Ishikawa (cell line): ENCODE measurements around the gene RAI2.

ENCODE experiments used
- CEBPB ChIP-seq: IDR thresholded peaks from 2 replicates; pipeline ENCODE4 v1.6.1; 2012
- EP300 ChIP-seq: IDR thresholded peaks from 2 replicates; pipeline ENCODE4 v1.6.1; 2012; ENCODE audit warnings: borderline replicate concordance
- FOXM1 ChIP-seq: IDR thresholded peaks from 2 replicates; pipeline ENCODE4 v1.6.1; 2012; ENCODE audit warnings: low read depth, borderline replicate concordance
- NFIC ChIP-seq: IDR thresholded peaks from 2 replicates; pipeline ENCODE4 v1.6.1; 2012
- RAD21 ChIP-seq: IDR thresholded peaks from 2 replicates; pipeline ENCODE4 v1.6.1; 2012; ENCODE audit warnings: low read depth
- TAF1 ChIP-seq: IDR thresholded peaks from 2 replicates; pipeline ENCODE4 v1.6.1; 2012; ENCODE audit warnings: low read depth, mild to moderate bottlenecking
- TCF12 ChIP-seq: IDR thresholded peaks from 2 replicates; pipeline ENCODE4 v1.6.1; 2012; ENCODE audit warnings: low read depth
- YY1 ChIP-seq: IDR thresholded peaks from 2 replicates; pipeline ENCODE4 v1.6.1; 2012; ENCODE audit warnings: low read depth
- TF ChIP-seq, protein P1 (sequence below): IDR thresholded peaks from 2 replicates; pipeline ENCODE4 v1.6.1; 2012; ENCODE audit warnings: low read depth, mild to moderate bottlenecking
- TF ChIP-seq, protein P2 (sequence below): IDR thresholded peaks from 2 replicates; pipeline ENCODE4 v1.6.1; 2012
- TF ChIP-seq, protein P3 (sequence below): IDR thresholded peaks from 2 replicates; pipeline ENCODE4 v1.6.1; 2012

DNA sequence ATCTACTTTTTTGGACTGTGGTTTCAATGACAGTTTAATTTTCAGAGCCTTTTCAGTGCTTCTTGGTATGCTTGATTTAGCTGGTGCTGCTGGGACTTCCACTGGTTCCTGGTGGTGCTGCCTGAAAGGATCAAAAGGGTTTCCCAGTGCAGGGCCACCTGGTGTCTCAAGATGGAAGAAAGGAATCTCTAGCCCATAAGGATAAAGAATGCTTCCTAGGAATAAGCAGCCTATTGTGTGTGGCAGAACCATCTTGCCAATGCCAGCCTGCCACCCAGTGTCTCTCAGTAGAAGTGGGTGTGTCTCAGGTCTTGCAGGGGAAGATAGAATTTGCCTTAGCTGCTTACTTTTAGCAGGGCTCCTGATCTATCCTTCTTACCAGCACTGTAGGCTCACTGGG, 15.0 kb upstream of the RAI2 start:
- TF ChIP-seq TAF1, result no peak
- TF ChIP-seq, protein P1, sequence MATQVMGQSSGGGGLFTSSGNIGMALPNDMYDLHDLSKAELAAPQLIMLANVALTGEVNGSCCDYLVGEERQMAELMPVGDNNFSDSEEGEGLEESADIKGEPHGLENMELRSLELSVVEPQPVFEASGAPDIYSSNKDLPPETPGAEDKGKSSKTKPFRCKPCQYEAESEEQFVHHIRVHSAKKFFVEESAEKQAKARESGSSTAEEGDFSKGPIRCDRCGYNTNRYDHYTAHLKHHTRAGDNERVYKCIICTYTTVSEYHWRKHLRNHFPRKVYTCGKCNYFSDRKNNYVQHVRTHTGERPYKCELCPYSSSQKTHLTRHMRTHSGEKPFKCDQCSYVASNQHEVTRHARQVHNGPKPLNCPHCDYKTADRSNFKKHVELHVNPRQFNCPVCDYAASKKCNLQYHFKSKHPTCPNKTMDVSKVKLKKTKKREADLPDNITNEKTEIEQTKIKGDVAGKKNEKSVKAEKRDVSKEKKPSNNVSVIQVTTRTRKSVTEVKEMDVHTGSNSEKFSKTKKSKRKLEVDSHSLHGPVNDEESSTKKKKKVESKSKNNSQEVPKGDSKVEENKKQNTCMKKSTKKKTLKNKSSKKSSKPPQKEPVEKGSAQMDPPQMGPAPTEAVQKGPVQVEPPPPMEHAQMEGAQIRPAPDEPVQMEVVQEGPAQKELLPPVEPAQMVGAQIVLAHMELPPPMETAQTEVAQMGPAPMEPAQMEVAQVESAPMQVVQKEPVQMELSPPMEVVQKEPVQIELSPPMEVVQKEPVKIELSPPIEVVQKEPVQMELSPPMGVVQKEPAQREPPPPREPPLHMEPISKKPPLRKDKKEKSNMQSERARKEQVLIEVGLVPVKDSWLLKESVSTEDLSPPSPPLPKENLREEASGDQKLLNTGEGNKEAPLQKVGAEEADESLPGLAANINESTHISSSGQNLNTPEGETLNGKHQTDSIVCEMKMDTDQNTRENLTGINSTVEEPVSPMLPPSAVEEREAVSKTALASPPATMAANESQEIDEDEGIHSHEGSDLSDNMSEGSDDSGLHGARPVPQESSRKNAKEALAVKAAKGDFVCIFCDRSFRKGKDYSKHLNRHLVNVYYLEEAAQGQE, result no peak
- TF ChIP-seq YY1, result no peak
- TF ChIP-seq TCF12, result no peak
- TF ChIP-seq EP300, result no peak
- no peak for TF ChIP-seq FOXM1
- TF ChIP-seq RAD21, result no peak
- TF ChIP-seq, protein P2, sequence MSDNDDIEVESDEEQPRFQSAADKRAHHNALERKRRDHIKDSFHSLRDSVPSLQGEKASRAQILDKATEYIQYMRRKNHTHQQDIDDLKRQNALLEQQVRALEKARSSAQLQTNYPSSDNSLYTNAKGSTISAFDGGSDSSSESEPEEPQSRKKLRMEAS, result no peak
- no peak for TF ChIP-seq NFIC
- TF ChIP-seq CEBPB, result no peak
- TF ChIP-seq, protein P3, sequence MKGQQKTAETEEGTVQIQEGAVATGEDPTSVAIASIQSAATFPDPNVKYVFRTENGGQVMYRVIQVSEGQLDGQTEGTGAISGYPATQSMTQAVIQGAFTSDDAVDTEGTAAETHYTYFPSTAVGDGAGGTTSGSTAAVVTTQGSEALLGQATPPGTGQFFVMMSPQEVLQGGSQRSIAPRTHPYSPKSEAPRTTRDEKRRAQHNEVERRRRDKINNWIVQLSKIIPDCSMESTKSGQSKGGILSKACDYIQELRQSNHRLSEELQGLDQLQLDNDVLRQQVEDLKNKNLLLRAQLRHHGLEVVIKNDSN, result no peak
